Inflammatory macrophage treated with lipopolysaccharide for 4 hours (primary cell): Measurements from ENCODE around the gene ENTR1.

Source experiments
- DNase-seq: peaks from one replicate; pipeline ENCODE4 v3.0.0-alpha.2; 2020

Gene ENTR1

GRCh38 chr9:136372561-136373299 is 37.7 kb downstream of the ENTR1 start:
- peak; percentile 85 for DNase-seq

DNA sequence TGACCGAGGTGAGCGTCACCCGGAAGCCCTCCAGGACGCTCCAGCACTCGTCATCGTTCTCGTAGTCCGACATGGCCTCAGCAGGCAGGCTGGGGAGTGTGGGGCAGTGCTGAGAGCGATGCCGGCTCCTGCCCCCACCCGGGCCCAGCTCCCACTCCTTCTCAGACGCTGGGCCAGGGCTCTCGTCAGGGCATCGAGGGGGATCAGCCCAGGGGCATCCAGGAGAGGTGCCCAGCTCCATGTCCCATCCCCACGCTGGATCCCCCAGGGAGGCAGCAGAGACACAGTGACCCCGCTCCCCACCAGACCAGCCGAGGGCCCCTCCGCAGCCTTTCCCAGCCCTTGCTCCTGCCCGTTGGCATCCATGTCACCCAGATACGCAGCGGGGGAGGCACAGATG is 38.4 kb downstream of the ENTR1 start:
- no peak for DNase-seq

GRCh38 chr9:136371533-136371880 is 38.9 kb downstream of the ENTR1 start:
- no peak for DNase-seq

- no peak for DNase-seq
Measured at GRCh38 chr9:136370687-136371532, 39.5 kb downstream of the ENTR1 start.

GRCh38 chr9:136370037-136370436 is 40.4 kb downstream of the ENTR1 start:
- no peak for DNase-seq

GRCh38 chr9:136368190-136368589 is 42.2 kb downstream of the ENTR1 start:
- no peak for DNase-seq

DNA sequence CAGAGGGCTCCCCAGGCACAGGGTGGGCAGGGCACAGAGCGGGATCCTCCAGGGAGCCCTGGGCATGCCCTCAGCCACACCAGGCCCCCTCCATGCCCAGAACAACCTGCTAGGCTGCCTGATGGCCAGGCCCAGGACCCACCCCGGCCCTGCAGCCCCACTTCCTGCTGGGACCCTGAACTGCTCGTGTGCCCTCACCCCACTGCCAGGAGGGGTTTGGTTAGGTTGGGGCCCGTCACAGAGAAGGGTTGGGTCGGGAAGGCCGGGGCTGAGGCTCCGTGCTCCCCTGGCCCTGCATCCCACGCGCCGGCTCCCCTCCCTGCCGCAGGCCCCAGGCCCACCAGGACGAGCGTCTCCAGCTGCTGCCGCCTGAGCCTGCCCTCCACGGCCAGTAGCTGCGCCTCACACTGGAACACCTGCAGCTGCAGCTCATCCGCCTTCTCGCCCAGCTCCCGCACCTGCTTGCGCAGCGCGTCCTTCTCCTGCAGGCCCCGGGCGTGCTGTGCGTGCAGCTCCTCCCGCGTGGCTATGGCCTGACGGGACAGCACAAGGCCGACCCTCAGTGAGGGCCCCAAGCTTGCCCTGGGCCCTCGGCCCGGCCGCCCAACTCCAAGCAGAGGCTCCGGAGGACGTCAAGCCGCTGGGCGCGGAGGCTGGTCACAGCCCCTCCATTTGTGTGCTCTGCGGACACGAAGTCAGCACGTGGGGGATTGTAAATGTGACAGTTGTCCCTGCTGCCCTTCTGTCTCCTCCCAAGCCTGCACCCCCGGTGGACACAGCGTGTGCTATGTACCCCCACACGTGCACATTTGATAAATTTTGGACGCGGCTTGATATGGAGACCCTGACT is 42.9 kb downstream of the ENTR1 start:
- no peak for DNase-seq

DNA sequence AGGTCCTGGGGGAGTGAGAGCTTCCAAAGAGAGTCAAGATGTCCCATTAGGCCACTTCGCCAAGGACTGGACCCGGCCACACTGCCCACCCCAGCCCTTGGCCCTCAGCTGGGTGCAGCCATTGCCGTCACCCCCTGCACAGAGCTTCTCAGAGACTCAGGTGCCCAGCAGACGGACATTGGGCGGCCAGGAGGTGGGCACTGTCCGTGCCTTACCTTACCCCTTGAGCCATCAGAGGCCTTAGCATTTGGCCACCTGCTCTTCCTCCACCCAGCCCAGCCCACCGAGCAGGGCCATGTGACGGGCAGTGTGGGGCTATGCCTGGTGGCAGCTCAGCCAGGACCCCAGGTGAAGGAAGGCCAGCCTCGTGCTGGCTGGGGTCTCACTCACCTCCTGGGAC is 43.6 kb downstream of the ENTR1 start:
- DNase-seq: no peak

DNA sequence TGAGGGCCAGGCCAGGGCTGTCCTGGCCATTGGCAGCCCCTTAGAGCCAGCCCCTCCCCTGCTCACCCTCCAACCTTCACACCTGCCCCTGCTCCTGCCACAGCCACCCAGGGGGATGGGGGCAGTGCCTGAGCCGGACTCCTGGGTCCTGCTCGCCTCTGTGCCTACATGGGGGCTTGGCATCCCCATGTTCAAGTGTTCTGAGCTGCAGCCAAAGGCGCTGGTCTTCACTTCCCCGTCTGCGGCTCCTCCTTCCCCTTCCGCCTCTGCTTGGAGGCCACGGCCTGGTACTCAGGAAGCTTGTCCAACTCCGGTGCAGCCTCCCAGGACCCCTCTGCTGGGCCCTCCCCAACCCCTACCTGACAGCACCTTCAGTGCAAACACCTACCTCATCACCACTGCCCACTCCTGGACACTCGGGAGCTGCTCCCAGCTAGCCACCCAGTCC is 44.6 kb downstream of the ENTR1 start:
- DNase-seq: peak; percentile 63

- no peak for DNase-seq
Measured at GRCh38 chr9:136364942-136365774, 45.3 kb downstream of the ENTR1 start.

GRCh38 chr9:136363949-136364748 is 46.3 kb downstream of the ENTR1 start:
- no peak for DNase-seq

DNA sequence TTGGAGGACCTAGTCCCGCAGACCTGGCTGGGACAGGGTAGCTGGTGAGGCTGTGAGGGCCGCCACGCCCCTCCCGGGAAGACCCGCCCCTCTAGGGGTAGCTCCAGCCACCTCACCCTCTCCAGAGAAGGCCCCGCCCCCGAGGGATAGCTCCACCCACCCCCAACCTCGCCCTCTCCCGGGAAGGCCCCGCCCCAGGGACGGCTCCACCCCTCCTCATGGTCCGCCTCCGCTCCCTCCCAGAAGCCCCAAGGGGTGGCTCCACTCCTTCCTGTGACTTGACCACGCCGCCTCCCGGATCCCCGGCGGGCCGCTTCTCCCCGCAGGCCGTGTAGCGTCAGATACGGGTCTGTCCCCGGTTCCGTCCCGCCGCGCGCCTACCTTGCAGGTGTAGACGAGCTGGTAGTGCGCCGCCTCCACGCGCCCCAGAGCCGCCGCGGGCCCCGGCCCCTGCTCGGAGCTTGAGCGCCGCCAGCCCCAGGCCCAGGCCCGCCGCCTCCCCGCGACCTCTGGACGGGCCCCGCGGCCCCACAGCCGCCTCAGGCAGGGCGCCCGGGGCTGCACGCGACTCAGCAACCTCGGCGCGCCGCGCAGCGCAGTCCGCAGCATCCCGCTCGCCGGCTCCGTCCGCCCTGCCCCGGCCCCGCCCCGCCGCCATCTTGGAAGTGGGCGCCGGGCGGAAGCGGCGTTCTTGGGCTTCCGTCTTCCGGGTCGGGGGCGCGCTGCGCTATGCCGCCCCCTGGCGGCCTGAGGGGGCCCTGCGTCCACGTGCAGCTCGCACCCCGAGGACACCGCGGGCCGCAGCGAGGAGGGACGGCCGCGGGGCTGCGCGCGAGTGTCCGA is 47.1 kb downstream of the ENTR1 start, which contains the start of gene DNLZ:
Gene DNLZ, minus strand, starts transcription at position 639 of the 843 bp plus-strand sequence. Its CDS starts 30 bp downstream, at position 609.
- DNase-seq: peak; percentile 96

DNA sequence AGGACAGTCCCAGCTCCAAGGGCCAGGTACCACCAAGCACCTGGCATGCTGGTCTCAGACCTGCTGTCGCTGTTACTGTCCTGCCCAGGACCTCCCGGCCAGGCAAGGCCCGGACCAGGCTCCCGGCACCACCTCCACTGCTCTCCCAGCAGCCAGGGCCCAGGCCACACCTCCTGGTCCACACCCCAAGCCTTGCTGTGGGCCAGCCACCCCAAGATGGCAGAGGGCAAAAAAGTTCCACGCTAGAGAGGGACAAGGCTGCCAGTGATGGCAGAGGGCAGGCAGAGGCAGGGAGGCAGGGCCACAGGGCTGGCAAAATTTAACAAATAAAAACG is 48.0 kb downstream of the ENTR1 start:
- no peak for DNase-seq

DNA sequence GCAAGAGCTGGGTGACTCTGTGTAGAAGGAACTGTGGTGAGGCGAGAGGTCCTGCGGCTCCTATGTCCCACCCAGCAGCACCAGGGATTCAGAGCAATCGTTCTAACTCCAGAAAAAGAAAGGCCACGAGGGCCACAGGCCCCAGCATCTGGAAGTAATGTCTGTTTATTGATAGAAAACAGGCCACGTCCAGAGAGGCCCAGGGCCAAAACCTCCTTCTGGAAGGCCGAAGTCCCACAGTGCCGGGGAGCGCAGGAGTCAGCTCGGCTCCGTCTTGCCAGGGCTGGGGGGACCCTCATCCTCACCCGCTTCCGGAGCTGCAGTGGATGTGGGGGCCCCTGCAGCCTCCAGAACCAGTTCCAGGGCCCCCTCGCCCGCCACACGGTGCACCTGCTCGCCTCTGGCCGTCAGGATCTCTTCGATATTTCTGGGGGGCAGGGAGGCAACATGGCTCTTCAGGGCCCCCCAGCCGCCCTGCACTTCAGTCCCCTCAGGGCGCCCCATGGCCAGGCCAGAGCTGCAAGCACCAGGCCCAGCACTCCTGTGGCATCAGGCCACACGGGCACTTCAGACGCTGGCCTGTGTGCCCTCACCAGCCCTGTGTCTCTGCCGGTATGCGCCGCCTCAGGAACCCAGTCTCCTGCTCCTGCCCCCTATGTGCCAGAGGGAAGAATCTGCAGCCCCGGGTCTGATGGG is 48.5 kb downstream of the ENTR1 start:
- no peak for DNase-seq

DNA sequence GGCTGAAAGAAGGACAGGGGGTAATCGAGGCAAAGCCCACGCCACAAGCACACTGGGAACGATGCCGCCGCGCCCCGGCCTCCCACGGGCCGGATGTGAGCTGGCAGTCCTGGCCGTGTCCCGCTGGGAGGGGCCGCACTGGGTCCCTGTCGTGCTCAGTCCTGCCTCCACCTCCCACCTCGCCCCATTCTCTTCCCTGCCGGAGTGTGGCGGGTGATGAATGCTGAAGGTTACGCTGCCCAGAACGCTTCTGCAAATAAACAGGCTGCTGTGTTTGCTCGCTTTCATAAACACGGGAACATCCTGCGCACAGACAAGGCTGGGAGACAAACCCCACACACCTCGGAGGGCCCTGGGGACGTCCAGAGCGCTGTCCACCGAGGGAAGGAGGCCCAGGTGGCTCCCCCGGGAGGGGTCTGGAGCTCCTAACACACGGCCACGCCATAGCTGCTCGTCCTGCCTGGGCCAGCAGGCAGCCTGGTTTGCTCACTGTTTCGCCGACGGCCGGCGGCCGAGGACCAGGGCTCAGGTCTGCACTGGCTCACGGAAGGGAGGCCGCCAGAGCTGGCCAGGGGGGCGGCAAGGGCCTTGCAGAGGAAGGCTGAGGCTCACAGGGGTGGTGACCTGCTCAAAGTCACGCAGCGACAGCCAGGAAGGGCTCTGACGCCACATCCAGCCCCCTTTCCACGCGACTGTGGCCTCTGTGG is 49.2 kb downstream of the ENTR1 start:
- DNase-seq: no peak

DNA sequence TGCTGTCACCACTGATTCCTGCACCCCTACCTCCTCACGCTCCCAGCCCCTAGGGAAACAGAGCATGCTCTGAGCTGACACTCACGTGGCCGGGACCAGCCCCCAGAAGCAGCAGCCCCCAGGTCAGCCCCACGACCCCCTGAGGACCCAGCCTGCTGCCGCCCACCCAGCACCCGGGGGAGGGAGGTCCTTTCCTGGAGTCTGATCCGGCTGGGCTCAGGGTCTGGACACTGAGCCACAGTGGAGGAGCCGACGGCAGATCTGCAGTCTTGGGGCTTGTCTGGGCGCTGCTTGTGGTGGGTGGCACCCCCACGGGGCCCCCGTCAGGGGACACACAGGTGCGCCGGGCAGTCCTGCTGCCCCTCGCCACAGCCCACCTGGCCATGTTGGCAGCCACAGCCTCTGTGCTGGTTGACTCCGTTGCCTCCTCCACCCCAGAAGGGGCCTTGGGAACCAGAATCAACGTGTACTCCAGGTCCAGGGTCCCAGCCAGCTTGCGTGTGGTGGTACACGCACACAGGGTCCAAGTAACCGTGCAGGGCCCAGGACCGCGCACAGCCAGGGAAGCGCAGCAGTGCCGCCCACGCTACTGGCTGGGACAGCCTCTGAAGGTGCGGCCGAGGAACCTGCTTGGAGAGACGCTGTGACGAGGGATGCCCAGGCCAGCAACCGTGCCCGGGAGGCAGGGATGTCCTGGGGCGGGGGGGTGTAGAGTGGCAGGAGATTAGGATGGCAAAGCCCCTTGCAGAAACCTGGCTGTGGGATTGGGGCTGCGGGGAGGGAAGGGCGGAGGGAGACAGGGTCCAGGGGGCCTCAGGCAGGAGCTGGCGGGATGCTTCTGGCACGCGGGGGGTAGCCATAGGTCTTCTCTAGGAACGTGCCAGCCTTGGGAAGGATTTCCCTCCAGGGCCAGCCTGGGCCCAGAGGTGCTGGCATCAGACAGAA is 50.4 kb downstream of the ENTR1 start:
- no peak for DNase-seq

GRCh38 chr9:136358888-136359287 is 51.5 kb downstream of the ENTR1 start:
- no peak for DNase-seq

- DNase-seq: no peak
Measured at GRCh38 chr9:136358016-136358415, 52.4 kb downstream of the ENTR1 start.
